K562 (cell line): ENCODE data around the gene ATG10. TPM values are rescaled to one million over a fixed set of nuclear protein-coding genes. Genes with fewer than 3 reads are reported as not detected.

Source experiments
- ARNT ChIP-seq, 2 experiments: fragments of 450-650 bp; IDR thresholded peaks; 2 replicates each; pipeline ENCODE4 v1.6.1; 2016; ENCODE audit warnings: mild to moderate bottlenecking in 1 of 2
- JUND ChIP-seq, 2 experiments: IDR thresholded peaks; 2 replicates in 1 of 2; 3 replicates in 1 of 2; pipeline ENCODE4 v1.6.1; 2011; ENCODE audit warnings: borderline replicate concordance in 2 of 2, low read depth in 2 of 2, low read length in 2 of 2, improper control_type of control experiment in 1 of 2, missing biosample characterization in 1 of 2, missing genetic modification characterization in 1 of 2, missing genetic modification reagents in 1 of 2
- NFYB ChIP-seq: IDR thresholded peaks from 2 replicates; pipeline ENCODE4 v1.6.1; 2011; ENCODE audit warnings: mild to moderate bottlenecking, moderate library complexity; ENCODE audit not compliant: insufficient read length; ENCODE audit errors: extremely low read depth
- SLC30A9 ChIP-seq: fragments of 250-450 bp; sonication (Bioruptor Pico); IDR thresholded peaks from 2 replicates; pipeline ENCODE4 v1.8.0; 2022; ENCODE audit warnings: mild to moderate bottlenecking, moderate library complexity
- TCF7L2 ChIP-seq: fragments of 150-350 bp; IDR thresholded peaks from 2 replicates; pipeline ENCODE4 v1.6.1; 2016; ENCODE audit warnings: low read depth, mild to moderate bottlenecking, low read length, moderate library complexity
- ZKSCAN3 ChIP-seq: fragments of 250-450 bp; sonication (Bioruptor Pico); IDR thresholded peaks from 2 replicates; pipeline ENCODE4 v1.4.0; 2020
- polyA plus RNA-seq, 8 experiments: library from polyadenylated mRNA; depleted of rRNA in 4 of 8; stranded (reverse) in 5 of 8; unstranded in 3 of 8; fragments of >200 nt; fragmentation: Nextera tagmentation in 2 of 8; fragmentation: Illumina TruSeq in 1 of 8; extraction: Ambion mirVana in 2 of 8; extraction: Trizol in 1 of 8; gene quantifications; 2 replicates each; pipeline versions ENCODE4 v1.2.1 to v1.2.3, GENCODE V29; 2011 to 2014; ENCODE audit warnings: inconsistent platforms in 1 of 8, missing spikeins in 1 of 8
- total RNA-seq, 7 experiments: library from RNA; depleted of rRNA in 6 of 7; stranded (reverse); fragments of >200 nt in 6 of 7; fragmentation: Illumina TruSeq in 2 of 7; extraction: Trizol in 2 of 7; gene quantifications; 2 replicates each; pipeline versions ENCODE4 v1.2.1 to v1.2.3, GENCODE V29; 2011 to 2021; ENCODE audit warnings: low replicate concordance in 1 of 7
- TF ChIP-seq, protein P1 (sequence below): fragments of 200-600 bp; sonication (generic); IDR thresholded peaks from one replicate; pipeline ENCODE4 v1.6.1; 2012; ENCODE audit warnings: mild to moderate bottlenecking, low read depth, low read length, inconsistent platforms
- TF ChIP-seq, protein P2 (sequence below): fragments of 250-450 bp; sonication (Bioruptor Pico); IDR thresholded peaks from 2 replicates; pipeline ENCODE4 v1.8.0; 2022; ENCODE audit warnings: inconsistent platforms
- TF ChIP-seq, protein P3 (sequence below): fragments of 250-450 bp; sonication (Bioruptor Pico); IDR thresholded peaks from 2 replicates; pipeline ENCODE4 v1.8.0; 2021; ENCODE audit warnings: mild to moderate bottlenecking, moderate library complexity
- TF ChIP-seq, protein P4 (sequence below), 2 experiments: fragments of 200-800 bp in 1 of 2; sonication (Bioruptor generic) in 1 of 2; sonication (generic) in 1 of 2; formaldehyde crosslinking in 1 of 2; IDR thresholded peaks in 1 of 2; conservative IDR thresholded peaks in 1 of 2; 2 replicates each; pipeline versions ENCODE4 v1.5.0 to v1.6.1; 2016 to 2020; ENCODE audit warnings: missing compliant biosample characterization in 1 of 2, missing genetic modification characterization in 1 of 2, missing genetic modification reagents in 1 of 2

ATG10 gene
- total and polyA plus RNA-seq, 9 of the 15 experiments (the other 6 are each of a cell fraction or from before 2014, with no cell fraction given) = 7.0 to 18.8 (median 14.6) TPM

DNA sequence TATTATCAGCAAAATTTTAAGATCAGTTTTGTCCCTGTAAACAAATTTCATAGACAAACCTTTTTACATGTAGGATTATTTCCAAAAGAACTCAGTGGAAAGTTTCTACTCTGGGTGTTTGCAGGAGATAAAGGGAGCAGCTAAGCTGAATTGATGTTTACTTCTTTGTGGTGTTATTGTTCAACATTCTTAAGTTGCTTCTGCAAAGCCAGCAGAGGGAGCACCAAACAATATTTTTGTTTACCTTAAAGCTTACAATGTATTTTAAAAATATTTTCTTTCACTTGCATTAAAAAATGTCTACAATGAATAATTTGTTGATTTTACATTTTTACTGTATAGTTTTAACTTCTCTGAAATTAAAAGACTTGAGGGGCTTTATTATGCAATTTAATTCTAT lies 135.4 kb downstream of the ATG10 start (continued):
- TF ChIP-seq, protein P1, sequence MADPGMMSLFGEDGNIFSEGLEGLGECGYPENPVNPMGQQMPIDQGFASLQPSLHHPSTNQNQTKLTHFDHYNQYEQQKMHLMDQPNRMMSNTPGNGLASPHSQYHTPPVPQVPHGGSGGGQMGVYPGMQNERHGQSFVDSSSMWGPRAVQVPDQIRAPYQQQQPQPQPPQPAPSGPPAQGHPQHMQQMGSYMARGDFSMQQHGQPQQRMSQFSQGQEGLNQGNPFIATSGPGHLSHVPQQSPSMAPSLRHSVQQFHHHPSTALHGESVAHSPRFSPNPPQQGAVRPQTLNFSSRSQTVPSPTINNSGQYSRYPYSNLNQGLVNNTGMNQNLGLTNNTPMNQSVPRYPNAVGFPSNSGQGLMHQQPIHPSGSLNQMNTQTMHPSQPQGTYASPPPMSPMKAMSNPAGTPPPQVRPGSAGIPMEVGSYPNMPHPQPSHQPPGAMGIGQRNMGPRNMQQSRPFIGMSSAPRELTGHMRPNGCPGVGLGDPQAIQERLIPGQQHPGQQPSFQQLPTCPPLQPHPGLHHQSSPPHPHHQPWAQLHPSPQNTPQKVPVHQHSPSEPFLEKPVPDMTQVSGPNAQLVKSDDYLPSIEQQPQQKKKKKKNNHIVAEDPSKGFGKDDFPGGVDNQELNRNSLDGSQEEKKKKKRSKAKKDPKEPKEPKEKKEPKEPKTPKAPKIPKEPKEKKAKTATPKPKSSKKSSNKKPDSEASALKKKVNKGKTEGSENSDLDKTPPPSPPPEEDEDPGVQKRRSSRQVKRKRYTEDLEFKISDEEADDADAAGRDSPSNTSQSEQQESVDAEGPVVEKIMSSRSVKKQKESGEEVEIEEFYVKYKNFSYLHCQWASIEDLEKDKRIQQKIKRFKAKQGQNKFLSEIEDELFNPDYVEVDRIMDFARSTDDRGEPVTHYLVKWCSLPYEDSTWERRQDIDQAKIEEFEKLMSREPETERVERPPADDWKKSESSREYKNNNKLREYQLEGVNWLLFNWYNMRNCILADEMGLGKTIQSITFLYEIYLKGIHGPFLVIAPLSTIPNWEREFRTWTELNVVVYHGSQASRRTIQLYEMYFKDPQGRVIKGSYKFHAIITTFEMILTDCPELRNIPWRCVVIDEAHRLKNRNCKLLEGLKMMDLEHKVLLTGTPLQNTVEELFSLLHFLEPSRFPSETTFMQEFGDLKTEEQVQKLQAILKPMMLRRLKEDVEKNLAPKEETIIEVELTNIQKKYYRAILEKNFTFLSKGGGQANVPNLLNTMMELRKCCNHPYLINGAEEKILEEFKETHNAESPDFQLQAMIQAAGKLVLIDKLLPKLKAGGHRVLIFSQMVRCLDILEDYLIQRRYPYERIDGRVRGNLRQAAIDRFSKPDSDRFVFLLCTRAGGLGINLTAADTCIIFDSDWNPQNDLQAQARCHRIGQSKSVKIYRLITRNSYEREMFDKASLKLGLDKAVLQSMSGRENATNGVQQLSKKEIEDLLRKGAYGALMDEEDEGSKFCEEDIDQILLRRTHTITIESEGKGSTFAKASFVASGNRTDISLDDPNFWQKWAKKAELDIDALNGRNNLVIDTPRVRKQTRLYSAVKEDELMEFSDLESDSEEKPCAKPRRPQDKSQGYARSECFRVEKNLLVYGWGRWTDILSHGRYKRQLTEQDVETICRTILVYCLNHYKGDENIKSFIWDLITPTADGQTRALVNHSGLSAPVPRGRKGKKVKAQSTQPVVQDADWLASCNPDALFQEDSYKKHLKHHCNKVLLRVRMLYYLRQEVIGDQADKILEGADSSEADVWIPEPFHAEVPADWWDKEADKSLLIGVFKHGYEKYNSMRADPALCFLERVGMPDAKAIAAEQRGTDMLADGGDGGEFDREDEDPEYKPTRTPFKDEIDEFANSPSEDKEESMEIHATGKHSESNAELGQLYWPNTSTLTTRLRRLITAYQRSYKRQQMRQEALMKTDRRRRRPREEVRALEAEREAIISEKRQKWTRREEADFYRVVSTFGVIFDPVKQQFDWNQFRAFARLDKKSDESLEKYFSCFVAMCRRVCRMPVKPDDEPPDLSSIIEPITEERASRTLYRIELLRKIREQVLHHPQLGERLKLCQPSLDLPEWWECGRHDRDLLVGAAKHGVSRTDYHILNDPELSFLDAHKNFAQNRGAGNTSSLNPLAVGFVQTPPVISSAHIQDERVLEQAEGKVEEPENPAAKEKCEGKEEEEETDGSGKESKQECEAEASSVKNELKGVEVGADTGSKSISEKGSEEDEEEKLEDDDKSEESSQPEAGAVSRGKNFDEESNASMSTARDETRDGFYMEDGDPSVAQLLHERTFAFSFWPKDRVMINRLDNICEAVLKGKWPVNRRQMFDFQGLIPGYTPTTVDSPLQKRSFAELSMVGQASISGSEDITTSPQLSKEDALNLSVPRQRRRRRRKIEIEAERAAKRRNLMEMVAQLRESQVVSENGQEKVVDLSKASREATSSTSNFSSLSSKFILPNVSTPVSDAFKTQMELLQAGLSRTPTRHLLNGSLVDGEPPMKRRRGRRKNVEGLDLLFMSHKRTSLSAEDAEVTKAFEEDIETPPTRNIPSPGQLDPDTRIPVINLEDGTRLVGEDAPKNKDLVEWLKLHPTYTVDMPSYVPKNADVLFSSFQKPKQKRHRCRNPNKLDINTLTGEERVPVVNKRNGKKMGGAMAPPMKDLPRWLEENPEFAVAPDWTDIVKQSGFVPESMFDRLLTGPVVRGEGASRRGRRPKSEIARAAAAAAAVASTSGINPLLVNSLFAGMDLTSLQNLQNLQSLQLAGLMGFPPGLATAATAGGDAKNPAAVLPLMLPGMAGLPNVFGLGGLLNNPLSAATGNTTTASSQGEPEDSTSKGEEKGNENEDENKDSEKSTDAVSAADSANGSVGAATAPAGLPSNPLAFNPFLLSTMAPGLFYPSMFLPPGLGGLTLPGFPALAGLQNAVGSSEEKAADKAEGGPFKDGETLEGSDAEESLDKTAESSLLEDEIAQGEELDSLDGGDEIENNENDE = no peak
- TF ChIP-seq, protein P2, sequence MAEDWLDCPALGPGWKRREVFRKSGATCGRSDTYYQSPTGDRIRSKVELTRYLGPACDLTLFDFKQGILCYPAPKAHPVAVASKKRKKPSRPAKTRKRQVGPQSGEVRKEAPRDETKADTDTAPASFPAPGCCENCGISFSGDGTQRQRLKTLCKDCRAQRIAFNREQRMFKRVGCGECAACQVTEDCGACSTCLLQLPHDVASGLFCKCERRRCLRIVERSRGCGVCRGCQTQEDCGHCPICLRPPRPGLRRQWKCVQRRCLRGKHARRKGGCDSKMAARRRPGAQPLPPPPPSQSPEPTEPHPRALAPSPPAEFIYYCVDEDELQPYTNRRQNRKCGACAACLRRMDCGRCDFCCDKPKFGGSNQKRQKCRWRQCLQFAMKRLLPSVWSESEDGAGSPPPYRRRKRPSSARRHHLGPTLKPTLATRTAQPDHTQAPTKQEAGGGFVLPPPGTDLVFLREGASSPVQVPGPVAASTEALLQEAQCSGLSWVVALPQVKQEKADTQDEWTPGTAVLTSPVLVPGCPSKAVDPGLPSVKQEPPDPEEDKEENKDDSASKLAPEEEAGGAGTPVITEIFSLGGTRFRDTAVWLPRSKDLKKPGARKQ (CRISPR knock-in tag) = no peak
- TF ChIP-seq JUND (IDR thresholded peaks at IDR 0.05; ENCODE audit: borderline replicate concordance, low read depth, low read length) = no peak
- TF ChIP-seq JUND (tag; IDR thresholded peaks at IDR 0.05; ENCODE audit: borderline replicate concordance, low read depth, low read length) = no peak
- no peak for TF ChIP-seq SLC30A9
- no peak for TF ChIP-seq ZKSCAN3 (CRISPR knock-in tag)
- TF ChIP-seq, protein P3, sequence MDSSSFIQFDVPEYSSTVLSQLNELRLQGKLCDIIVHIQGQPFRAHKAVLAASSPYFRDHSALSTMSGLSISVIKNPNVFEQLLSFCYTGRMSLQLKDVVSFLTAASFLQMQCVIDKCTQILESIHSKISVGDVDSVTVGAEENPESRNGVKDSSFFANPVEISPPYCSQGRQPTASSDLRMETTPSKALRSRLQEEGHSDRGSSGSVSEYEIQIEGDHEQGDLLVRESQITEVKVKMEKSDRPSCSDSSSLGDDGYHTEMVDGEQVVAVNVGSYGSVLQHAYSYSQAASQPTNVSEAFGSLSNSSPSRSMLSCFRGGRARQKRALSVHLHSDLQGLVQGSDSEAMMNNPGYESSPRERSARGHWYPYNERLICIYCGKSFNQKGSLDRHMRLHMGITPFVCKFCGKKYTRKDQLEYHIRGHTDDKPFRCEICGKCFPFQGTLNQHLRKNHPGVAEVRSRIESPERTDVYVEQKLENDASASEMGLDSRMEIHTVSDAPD = no peak
- TF ChIP-seq, protein P4, sequence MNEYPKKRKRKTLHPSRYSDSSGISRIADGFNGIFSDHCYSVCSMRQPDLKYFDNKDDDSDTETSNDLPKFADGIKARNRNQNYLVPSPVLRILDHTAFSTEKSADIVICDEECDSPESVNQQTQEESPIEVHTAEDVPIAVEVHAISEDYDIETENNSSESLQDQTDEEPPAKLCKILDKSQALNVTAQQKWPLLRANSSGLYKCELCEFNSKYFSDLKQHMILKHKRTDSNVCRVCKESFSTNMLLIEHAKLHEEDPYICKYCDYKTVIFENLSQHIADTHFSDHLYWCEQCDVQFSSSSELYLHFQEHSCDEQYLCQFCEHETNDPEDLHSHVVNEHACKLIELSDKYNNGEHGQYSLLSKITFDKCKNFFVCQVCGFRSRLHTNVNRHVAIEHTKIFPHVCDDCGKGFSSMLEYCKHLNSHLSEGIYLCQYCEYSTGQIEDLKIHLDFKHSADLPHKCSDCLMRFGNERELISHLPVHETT (CRISPR knock-in tag; conservative IDR thresholded peaks at IDR 0.05 in 1 of 2, IDR thresholded peaks at IDR 0.05 in 1 of 2) = no peak
- no peak for TF ChIP-seq NFYB
- TF ChIP-seq TCF7L2 = no peak
- no peak for TF ChIP-seq ARNT (IDR thresholded peaks at IDR 0.05)
